DMS153 treated with DMSO at 0.1 percent for 48 hours (cell line): ENCODE data around the gene IFIT3.
A peak's percentile ranks its signal among the peaks of the same experiment; 100 is the strongest.

ENCODE experiments used
- DNase-seq: peaks from one replicate; lab custom pipeline; 2025; ENCODE audit not compliant: unreplicated experiment; lab: John Stamatoyannopoulos, UW

Gene IFIT3

GRCh38 chr10:89389254-89389653 lies 61.5 kb downstream of the IFIT3 start:
- DNase-seq = peak; percentile 49
